ENCODE measurements around the gene CUBN.

CUBN gene

DNA sequence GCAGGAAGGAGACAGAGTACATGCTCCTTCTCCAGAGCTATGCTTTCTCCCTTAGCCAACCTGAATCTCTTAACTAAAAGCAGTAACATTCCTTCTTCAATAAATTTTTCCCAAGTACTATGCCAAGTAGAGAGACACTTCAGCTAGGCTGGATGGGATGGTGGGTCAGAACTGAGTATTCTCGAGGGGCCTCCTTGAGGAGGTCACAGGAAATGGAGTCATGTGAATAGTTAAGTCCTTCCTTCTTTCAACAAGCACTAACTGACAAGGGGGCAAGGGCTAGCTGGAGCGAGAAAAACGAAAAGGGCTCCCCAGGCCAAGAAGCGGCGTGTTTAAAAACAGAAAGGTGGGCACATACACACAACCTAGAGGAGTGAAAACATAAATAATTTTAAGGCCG lies 317.8 kb downstream of the CUBN start:
- DNase-seq, result no peak

DNA sequence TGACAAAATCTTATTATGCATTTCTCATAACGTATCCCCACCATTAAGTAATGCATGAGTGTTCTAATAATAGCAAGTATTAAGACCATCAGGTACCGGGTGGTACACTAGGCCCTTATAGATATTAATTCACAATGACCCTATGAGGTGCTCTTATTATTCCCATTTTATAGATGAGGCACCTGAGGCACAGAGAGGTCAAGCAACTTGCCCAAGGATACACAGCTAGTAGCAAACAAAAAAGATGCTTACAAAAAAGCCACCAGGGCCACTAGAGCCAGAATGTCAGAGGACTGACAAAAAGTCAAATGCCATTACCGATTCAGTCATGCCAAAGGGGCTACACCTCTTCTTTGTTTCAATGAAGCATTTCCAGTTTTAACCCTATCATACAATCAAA lies 318.3 kb downstream of the CUBN start:
- DNase-seq, result no peak

DNA sequence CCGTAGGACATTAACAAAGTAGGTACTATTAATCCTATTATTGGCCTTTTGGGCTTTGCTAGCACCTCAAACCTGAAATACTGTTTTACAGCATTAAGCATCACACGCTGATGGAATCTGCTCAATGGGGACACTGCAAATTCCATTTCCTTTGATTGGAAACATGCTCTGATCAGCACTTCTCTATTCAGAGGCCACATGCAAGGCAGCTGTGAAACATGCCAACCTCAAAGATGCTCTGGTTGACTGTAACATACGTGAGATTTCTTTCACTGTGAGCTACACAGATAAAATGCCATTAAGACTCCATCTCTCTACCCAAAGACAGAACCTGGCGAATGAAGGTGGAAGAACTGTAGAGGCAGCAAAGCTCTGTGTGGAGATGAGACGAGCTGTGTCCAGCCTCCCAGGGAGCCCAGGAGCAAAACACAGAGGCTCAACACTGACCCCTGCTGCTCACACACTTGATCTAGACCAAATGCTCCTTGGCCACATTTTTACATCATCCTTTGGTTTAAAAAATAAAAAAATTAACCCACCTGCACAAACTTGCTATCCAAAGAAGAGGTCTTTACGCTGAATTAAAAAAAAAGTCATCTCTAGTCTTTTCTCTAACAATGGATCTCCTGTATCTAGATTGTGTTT lies 320.4 kb downstream of the CUBN start:
- peak; percentile 58 for DNase-seq

DNA sequence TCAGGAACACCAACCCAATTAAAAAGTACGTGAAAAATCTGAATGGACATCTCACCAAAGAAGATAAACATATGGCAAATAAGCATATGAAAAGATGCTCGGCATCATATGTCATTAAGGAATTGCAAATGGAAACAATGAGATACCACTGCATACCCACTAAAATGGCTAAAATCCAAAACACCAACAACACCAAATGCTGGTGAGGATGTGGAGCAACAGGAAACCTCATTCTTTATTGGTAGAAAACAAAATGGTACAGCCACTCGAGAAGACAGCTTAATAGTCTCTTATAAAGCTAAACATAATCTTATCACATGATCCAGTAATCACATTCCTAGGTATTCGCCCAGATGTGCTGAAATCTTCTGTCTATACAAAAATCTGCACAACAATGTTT lies 325.5 kb downstream of the CUBN start:
- no peak for DNase-seq

DNA sequence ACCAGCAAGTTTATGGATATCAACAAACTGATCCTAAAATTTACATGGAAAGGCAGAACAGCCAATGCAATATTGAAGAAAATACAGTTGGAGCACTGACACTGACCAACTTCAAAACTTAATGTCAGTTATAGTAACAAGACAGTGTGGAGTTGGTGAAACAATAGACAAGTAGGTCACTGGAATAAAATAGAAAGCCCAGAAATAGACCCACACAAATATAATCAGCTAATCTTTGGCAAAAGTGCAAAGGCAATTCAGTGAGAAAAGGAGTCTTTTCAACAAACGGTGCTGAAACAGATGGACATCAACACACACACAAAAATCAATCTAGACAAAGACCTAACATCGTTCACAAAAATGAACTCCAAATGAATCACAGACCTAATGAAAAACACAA lies 326.1 kb downstream of the CUBN start:
- DNase-seq, result no peak

DNA sequence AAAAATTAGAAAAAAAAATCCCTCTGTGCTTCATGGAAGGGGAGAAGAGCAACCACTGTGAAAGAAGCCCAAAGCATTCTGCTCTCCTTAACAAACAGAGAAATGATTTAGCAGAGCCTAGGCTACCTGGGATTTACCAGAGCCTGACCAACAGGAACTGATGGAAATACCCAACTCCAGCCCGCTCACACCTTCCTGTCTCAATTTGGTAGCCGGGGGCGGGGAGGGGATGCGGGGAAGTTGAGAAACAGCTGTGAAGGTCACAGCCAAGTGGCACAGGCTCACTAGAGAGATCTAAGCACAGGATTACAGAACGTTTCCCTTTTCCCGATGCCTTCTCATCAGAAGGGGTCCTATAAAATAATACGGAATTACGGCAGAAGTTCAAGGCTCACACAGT lies 330.0 kb downstream of the CUBN start:
- peak; percentile 12 for DNase-seq

DNA sequence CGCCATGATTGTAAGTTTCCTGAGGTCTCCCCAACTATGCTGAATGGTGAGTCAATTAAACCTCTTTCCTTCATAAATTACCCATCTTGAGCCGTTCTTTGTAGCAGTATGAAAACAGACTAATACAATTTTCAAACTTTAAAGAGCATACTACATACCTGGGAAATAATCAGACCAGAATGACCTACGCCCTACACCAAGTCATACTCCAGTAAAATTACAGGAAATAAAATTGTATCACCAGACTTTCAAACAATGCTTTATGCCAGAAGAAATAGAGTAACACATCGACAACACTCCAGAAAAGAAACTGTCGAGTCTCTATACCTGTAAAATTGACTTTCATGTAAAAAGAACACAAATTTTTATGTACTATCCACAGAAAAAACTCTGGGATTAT lies 331.0 kb downstream of the CUBN start:
- DNase-seq, result no peak

DNA sequence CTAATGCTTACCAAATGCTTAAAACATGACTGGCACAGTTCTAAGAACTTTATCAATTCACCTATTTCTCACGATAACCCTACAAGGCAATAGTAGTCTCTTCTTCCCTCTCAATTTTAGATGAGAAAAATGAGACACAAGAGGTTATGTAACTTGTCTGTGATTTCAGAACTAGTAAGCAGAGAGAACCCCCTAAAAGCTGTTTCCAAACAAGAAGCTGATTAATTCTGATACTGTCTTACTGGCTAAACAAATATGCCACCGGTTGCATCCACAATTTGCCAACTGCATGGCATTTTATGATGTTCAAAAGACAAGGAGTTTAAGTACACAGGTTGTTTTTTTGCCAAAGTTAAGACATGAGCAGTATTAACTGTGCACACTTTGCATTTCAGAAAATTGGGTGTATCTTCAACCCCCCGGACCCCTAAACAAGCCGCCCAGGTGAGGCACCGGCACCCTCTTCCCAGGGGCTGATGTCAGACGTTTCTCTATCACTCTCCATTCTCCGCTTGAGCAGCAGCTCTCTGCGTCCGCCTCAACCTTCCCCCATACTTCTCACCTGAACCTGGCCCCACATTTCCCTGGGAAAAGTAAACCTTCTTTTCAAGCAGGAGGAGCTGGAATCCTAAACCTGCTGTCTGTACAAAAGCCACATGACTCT lies 334.1 kb downstream of the CUBN start:
- peak; percentile 32 for DNase-seq

DNA sequence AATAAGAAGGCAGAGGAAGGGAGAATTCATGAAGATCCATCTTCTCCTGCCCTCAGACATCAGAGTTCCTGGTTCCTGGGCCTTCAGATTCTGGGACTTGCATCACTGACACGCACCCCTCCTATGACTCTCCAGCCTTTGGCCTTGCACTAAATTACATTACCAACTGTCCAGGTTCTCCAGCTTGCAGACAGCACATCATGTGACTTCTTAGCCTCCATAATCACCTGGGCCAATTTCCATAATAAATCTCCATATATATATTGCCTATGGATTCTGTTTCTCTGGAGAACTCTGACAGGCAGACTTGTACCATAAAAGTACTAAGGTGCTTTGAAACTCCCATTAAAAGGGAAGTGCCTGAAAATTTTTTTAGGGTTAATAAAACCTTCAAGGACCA lies 335.6 kb downstream of the CUBN start:
- DNase-seq, result no peak

DNA sequence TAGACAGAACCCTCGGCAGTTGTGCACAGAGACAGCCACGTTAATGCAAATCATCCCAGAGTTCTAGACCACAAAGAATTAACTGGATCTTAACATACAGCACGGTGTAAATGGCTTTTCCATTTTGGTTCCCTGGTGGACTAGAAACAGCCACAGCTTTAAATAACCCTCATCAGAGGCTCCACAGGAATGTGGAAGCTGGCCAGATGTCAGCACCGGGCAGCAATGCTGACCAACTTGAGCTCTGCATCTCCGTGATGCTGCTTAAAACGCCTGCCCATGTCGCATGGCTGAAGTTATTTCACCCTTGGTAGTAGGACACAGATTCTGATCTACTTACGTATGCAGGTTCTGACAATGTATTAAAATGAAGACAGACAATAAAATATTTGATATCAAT lies 336.9 kb downstream of the CUBN start:
- no peak for DNase-seq

DNA sequence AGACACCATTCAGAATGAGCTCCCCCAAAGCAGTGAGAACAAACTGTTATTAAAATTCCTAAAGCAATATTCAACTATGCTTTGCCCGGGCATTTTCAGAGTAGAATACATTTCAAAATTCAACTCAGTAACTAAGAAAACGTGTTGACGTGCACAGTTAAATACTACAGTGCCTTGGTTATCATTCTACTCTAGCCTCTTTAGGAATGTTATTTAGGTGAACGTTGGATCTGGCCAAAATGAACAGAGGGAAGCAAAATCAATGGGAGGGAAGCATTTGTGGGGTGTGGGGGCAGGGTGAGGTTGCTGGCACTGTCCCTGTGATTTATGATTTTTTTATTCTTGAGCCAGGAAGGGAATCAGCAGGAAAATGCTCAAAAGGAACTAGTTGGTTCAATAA lies 339.8 kb downstream of the CUBN start:
- no peak for DNase-seq

DNA sequence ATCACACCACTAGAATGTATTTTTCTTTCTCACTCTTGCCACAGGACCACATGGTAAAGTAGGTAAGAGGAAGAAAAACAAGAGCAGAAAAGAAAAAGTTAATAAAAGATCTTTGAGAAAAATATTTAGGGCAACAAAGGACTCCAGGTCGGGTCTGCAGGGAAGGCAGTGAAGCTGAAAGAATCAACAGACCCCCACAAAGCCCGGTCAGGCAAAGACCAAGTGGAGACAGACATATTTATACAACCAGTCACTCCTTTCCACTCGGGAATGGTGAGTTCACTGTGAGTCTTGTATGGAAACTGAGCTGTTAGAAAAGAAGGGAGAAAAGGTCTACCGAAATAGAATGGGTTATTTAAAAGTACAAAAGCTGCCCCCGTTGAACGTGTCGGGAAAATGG lies 340.4 kb downstream of the CUBN start:
- DNase-seq, result no peak

DNA sequence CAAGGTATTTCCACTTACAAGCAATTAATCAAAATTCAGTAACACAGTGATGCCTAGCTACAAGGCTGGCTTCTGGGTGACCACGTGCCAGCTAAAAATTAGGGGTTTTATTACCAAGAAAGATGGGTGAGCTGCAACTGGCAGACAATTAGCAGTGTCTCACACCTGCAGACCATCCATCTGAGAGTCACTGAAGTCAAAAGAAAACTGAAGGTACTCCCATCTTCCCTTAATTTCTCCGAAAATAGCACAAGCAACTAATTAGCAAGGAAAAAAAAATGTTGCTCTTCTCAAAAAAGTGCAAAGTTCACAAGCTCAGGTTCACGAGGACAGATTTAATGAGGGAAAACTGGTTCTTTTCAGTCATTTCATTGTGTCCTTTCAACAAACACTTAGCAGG lies 340.8 kb downstream of the CUBN start:
- DNase-seq, result no peak

DNA sequence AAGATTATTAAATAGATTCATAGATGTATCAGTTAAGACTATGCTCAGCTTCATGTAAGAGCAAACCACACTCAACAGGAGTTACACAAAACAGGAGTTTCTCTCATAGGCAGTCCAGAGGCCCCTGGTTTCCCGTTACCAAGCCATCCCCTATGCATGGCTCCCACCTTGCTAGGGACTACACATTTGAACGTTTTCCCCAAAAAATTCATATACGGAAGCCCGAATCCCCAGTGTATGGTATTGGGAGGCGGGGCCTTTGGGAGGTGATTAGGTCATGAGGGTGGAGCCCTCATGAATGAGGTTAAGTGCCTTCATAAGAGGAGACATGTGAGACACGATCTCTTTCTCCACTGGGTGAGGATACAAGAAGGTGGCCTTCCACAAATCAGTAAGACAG lies 341.5 kb downstream of the CUBN start:
- peak; percentile 36 for DNase-seq

DNA sequence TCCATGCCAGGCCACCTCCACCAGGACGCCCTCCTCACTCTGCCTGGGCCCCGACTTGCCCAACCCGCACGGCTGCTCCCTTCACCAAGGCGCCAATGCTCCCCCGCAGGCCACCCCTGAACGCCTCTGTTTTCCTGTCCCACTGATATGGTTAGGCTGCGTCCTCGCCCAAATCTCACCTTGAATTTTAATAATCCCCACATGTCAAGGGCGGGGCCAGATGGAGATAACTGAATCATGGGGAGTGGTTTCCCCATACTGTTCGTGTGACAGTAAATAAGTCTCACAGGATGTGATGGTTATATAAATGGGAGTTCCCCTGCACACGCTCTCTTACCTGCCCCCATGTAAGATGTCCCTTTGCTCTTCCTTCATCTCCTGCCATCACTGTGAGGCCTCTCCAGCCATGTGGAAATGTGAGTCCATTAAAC lies 342.2 kb downstream of the CUBN start:
- DNase-seq, result peak; percentile 73

DNA sequence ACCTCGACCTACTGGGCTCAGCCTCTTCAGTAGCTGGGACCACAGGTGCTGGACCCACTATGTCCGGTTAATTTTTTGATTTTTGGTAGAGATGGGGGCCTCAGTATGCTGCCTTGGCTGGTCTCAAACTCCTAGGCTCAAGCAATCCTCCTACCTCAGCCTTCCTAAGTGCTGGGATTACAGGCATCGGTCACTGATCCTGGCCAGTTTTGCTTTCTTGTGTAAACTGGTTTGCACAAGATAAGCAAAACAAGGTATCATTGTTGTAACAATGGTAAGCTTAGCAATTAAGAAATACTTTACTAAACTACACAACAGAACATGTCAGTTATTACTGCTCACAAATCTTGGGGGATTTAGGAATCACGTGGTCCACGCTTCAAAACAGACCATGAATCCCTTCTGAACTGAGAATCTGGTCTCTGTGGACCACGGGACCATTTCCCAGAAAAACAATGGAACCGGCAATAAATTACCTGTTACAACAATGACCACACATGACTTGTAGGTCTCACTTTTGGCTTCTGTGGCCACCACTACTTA lies 349.2 kb downstream of the CUBN start:
- DNase-seq, result no peak

DNA sequence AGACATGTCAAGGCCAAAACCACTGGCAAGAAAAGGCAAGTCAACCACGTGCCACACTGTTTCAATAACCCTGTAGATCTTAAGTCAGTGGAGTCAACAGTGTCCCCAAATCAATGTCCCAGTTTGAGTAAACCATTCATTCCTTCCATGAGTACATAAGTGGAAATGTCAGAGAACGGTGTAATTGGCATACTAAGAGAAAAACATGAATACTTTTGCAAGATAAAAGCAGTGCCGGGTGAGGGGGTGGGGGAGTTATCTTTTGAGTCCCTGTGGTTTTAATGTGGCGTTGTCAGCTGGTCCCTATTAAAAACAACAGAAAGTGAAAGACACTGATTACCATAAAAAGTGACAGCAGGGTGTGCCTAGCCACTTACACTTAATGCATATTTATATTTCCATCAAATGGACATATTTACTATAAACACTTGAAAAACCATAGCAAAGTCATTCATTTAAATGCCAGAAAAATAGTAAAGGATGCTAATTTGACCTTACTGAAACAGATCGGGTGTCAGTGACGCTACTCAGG lies 350.2 kb downstream of the CUBN start:
- DNase-seq, result peak; percentile 59

DNA sequence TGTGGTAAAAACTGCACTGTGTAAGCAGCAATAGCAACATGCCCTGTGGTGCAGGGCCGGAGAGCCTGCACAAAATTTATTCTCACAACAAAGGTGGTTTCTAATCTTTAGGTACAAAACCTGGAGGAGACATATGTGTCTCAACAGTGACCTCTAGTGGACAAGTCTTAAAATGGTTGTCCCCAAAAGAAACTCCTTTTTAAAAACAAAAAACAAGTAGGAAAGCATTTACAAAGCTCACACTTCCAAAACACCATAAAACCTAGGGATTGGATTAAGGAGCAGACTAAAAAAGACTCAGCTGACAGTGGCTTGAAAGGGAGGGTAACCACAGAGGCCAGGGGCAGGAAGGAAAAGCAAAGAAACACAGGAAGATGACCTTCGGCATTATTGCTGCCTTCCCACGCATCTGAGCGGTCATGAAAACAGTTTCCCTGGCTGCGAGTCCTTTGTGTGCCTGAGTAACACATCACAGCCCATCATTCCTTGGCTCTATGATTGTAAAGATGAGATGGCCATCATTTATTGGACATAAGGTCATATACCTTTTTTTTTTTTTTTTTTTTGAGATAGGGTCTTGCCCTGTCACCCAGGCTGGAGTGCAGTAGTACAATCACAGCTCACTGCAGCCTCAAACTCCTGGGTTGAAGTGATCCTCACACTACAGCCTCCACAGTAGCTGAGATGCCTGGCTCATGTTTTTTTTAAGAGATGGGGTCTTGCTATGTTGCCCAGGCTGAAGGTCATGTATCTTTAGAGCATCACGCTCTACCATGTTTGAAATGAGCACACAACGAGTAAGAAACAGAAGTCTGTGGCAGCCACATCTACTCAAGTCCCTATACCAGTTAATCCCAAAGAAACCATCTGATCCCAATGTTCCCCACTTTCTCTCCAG lies 351.9 kb downstream of the CUBN start:
- DNase-seq, result peak; percentile 57

DNA sequence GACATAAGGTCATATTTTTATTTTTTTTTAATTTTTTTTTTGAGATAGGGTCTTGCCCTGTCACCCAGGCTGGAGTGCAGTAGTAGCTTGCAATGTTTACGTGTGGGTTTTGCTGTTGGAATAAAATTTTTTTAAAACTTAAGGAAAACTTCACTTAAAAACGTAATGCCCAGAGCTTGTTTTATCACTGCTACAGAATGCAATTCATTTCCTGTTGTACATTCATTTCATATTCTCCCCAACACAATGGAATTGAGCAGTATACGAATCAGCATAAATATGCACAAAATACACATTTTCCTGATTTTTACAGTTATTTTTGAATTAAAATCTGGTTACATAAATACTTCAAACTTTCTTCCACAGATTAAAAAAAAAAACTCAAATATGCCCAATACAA lies 352.7 kb downstream of the CUBN start:
- DNase-seq, result no peak

Data from activated CD4-positive, alpha-beta T cell treated with anti-CD3 and anti-CD28 coated beads, Interleukin-2, amount 50 U/mL, for 16 hours (primary cell).